HG03095 (cell line): ENCODE measurements around the gene MRPL11.
"Not testable (repeated sequence)": the region's sequence is repeated elsewhere in the genome, so short reads cannot be mapped to it uniquely, and the experiment has no call there.

Source experiments
- ATAC-seq: cut with Tn5 transposase; IDR thresholded peaks from one replicate; pipeline ENCODE4 v1.9.1; 2021; ENCODE audit warnings: moderate library complexity; ENCODE audit not compliant: unreplicated experiment

Gene MRPL11

GRCh38 chr11:66467034-66467659, 28.5 kb upstream of the MRPL11 start:
- ATAC-seq, result peak; percentile 19

DNA sequence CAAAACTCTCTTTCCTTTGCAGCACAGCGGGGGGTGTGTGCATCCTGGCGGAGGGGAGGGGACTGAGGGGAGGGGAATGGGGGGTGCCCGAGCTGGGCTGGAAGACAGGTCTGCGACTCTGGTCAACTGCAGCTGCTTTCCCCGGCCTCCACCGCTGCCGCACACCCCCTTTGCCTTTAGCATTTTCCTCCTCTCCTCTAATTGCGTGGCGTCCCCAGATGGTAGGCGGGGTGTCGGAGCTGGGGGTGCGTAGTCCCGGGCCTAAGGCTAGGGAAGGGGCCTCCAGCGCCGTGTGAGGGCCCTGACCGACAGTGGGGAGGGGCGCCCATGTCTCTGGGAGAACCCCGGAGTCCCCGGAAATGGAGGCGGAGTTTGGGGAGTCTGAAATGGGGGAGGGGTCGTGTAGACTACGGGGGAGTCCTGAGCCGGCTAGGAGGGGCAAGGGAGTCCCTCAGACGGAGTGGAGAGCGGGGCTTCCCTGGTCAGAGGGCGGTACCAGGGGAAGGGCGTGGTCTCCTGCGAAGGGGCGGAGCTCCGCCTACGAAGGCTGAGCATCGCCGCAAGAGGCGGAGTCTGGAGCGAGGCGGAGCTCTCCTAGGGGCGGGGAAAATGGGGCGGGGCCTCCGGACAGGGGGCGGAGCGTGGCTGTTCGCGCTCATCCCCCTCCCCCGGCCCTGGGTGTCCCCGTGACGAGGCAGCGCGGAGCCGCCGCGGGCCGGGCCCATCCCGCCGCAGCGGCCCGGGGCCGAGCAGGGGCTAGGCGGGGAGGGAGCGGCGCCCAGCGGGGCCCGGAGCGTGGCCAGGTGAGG, 27.8 kb upstream of the MRPL11 start, which contains the start of gene PELI3:
Gene PELI3, plus strand, starts transcription at position 681 of the 809 bp plus-strand sequence. CDS start 1,224 bp downstream, outside the sequence.
- ATAC-seq, result peak; percentile 72

DNA sequence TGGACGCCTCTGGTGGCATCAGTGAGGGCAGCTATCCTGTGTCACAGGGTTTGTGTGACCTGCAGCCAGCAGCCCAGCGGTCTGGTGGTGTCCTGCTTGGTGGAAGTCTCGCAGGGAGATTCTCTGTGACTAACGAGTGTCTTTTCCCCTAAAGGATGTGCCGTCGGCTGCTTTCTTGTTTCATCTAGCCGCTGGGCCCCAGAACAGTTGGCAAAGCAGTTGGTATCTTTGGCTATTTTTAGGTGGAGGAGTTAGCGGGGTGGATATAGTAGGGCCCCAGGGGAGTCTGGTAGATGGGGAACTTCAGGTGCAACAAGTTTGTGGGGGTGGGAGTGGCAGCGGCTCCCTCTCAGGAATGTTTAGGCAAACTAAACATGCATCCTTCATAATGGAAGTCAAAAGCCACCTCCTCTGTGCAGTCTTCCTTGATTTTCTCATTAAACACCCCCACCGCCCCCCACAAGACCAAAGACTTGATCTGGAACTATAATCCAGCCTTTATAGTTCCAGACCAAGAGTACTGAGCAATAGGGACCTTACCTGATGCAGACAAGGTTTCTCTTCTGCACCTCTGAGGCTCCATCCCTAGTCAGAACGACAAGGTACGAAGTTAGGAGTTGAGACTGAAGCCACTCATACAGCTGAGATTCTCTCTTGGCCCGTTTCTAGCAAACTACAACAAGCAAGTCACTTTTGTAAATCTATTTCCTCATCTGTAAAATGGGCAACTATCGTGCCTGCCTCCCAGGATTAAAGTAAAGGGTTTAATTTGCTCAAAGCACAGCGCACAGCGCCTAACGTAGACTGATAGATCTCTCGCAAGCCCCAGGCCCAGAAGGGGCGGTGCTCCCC, 27.0 kb upstream of the MRPL11 start:
- no peak for ATAC-seq

GRCh38 chr11:66464916-66465315, 26.3 kb upstream of the MRPL11 start:
- no peak for ATAC-seq

GRCh38 chr11:66464116-66464515, 25.5 kb upstream of the MRPL11 start:
- not testable (repeated sequence) for ATAC-seq

- no peak for ATAC-seq
These were observed 24.3 kb upstream of the MRPL11 start for GRCh38 chr11:66462911-66463310.

DNA sequence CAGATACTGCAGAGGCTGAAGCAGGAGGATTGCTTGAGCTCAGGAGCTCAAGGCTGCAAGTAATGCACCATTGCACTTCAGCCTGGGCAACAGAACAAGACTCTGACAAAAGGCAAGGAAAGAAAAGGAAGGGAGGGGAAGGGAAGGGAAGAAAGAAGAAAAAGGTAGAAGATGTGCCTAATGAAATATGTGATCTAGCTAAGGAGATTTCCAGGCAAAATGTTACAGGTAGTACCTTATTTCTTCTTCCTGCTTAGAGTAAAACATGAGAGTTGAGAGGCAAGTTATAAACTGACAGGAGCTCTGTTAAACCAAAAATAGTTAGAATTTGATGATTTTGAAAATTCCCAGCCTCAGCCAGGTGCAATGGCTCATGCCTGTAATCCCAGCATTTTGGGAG, 23.4 kb upstream of the MRPL11 start:
- no peak for ATAC-seq

DNA sequence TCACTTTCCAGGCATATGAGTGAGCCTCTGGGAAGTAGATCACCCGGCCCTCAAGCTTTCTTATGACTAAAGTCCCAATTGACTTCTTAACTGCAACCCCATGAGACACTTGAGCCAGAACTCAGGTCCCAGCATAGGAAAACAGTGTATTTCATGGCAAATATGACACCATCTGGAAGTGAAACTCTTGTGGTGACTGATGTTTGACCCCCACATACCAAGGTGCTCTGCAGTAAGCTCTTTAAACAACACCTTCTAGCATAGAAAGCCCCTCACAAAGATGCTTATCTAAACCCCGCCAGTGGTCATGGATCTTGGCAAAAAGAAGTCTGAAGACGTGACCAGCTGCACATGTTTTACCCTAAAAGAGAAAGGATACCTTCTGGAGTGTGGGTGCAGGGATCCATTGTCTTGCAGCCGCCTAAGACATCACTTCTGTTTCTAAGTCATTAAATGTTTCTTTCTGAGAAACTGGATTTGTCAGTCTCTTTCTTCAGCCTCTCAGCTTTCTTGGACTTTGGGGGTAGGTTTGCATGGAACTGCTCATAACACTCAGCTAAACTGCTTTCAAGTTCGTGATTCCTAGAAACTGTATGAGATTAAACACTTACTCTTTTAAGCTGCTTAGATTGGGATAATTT, 20.6 kb upstream of the MRPL11 start:
- no peak for ATAC-seq

GRCh38 chr11:66457826-66458225, 19.2 kb upstream of the MRPL11 start:
- no peak for ATAC-seq

DNA sequence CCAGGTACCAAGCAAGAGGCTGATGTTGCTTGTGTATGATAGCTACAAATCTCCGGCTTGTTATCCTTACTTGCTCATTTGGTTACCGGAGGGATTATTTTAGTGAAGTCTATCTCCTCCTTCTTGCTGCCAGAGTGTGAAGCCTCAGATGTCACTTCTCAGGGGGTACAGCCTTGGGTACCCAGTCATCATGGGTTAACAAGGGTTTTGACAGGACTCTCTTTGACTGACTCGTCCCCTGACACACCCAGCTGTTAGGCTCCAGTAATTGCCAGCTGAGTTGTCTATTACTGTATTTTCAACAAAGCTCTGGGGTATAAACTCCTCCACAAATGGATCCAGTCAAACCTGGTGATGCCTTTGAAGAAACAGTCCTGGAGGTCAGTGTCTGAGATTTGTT, 16.2 kb upstream of the MRPL11 start:
- no peak for ATAC-seq

DNA sequence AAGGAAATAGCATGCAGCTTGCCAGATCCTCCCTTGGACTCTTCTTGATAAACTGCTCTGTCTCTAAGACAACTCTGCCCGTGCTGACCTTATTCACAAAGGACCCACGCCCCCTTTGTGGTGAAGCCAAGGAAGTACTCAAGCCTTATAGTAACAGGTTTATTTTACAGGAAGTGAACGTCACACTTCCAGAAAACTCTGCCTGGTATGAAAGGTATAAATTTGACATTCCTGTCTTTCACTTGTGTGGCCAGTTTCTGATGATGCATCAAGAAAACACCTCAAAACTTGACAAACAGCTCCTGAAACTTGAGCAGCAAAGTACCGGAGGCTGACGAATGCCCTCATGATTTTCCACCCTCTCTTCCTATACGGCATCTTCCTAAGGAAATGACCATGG, 15.6 kb upstream of the MRPL11 start:
- ATAC-seq, result no peak

GRCh38 chr11:66451663-66452062, 13.0 kb upstream of the MRPL11 start:
- ATAC-seq, result no peak

- no peak for ATAC-seq
These were observed 11.9 kb upstream of the MRPL11 start for GRCh38 chr11:66450560-66450959.

DNA sequence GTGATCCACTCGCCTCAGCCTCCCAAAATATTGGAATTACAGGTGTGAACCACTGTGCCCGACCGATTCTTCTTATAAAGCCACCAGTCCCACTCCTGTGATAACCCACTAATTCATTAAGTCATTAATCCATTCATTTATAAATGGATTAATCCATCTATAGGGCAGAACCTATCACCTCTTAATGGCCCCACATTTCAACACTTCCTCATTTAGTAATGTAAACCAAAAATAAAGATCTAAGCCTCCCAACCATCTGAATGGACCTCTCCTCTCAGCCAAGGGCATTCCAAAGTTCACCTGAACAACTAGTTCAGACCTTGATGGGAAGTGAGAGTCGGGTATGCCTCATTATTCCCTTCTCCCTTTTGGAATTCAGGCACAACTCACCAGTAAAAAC, 9.9 kb upstream of the MRPL11 start:
- ATAC-seq, result no peak

GRCh38 chr11:66447012-66447411, 8.4 kb upstream of the MRPL11 start:
- no peak for ATAC-seq

- no peak for ATAC-seq
These were observed 5.0 kb upstream of the MRPL11 start for GRCh38 chr11:66443602-66444001.

DNA sequence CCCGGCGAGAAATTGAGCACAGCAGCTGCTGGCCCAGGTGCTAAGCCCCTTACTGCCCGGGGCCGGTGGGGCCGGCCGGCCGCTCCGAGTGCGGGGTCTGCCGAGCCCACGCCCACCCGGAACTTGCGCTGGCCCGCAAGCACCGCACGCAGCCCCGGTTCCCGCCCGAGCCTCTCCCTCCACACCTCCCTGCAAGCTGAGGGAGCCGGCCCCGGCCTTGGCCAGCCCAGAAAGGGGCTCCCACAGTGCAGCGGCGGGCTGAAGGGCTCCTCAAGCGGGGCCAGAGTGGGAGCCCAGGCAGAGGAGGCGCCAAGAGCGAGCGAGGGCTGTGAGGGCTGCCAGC, 2.3 kb upstream of the MRPL11 start:
- not testable (repeated sequence) for ATAC-seq

- ATAC-seq, result not testable (repeated sequence)
These were observed 1.7 kb upstream of the MRPL11 start for GRCh38 chr11:66440101-66440939.

- ATAC-seq, result no peak
These were observed 607 bp downstream of the MRPL11 start for GRCh38 chr11:66437979-66438503.

- ATAC-seq, result no peak
These were observed 6.1 kb downstream of the MRPL11 start for GRCh38 chr11:66432597-66432996.
